Ascending aorta (tissue), 2 donors: ENCODE measurements around the gene IGLON5. TPM values are rescaled to one million over a fixed set of nuclear protein-coding genes. Genes with fewer than 3 reads are reported as not detected.

Experiments
- DNase-seq, 2 donors: peaks; one replicate each; pipeline ENCODE4 v3.0.0-alpha.2; 2019; ENCODE audit warnings: low spot score in 2 of 2
- H3K27ac ChIP-seq, 2 donors: fragments of 200-600 bp; sonication (generic); one replicate each; pipeline ENCODE4 v1.5.1; 2016 to 2017; ENCODE audit warnings: mild to moderate bottlenecking in 1 of 2
- H3K27me3 ChIP-seq: fragments of 200-600 bp; sonication (generic); one replicate; pipeline ENCODE4 v1.5.1; 2017
- H3K36me3 ChIP-seq, 2 donors: fragments of 200-600 bp; sonication (generic); one replicate each; pipeline ENCODE4 v1.5.1; 2016
- H3K4me1 ChIP-seq, 2 donors: fragments of 200-600 bp; sonication (generic); one replicate each; pipeline ENCODE4 v1.5.1; 2016 to 2017; ENCODE audit warnings: mild to moderate bottlenecking in 1 of 2
- H3K4me3 ChIP-seq, 2 donors: fragments of 200-600 bp; sonication (generic); one replicate each; pipeline ENCODE4 v1.5.1; 2016 to 2017; ENCODE audit warnings: mild to moderate bottlenecking in 1 of 2
- H3K9me3 ChIP-seq, 2 donors: fragments of 200-600 bp; sonication (generic); one replicate each; pipeline ENCODE4 v1.5.1; 2016
- CTCF ChIP-seq, 3 experiments: fragments of 200-600 bp in 2 of 3; fragments of 450-650 bp in 1 of 3; sonication (generic) in 2 of 3; IDR thresholded peaks; one replicate each; pipeline ENCODE4 v1.5.1; 2016 to 2019; ENCODE audit warnings: antibody characterized with exemption in 3 of 3, mild to moderate bottlenecking in 1 of 3, moderate library complexity in 1 of 3
- intact Hi-C: fragments of 100-400 bp; cut with DNase I; formaldehyde crosslinking; loops from one replicate; pipeline ENCODE4 v1.15.1; 2023
- total RNA-seq: library from RNA; depleted of rRNA; stranded (reverse); fragments of >200 nt; gene quantifications from one replicate; pipeline ENCODE4 v1.1.0, GENCODE V29; 2016

The IGLON5 gene
- total RNA-seq, 1 donor from 2014 or later: 4.9 TPM

- no peak overlapping the region for H3K4me3 ChIP-seq
- no peak overlapping the region for H3K27ac ChIP-seq
- no peaks in the 10 kb centered on the region for H3K9me3 ChIP-seq
- no peaks in the 10 kb centered on the region for H3K36me3 ChIP-seq
- no peak for TF ChIP-seq CTCF (IDR thresholded peaks at IDR 0.05)
- peaks cover 11 to 13% of the 10 kb centered on the region in 2 donors for H3K4me1 ChIP-seq
- DNase-seq: no peak
- no peaks in the 10 kb centered on the region for H3K27me3 ChIP-seq
- intact Hi-C loops: loop anchor here (10.0 kb wide), 6 partner anchors 234 to 976 kb away; partner anchors contain the start of genes ASPDH, CTU1, JOSD2 and POLD1
Observed at GRCh38 chr19:51361239-51361638, 49.8 kb downstream of the IGLON5 start.

- H3K4me1 ChIP-seq: peaks cover 11 to 17% of the 10 kb centered on the region in 2 donors
- no peak for DNase-seq
- no peaks in the 10 kb centered on the region for H3K36me3 ChIP-seq
- peak overlapping the region in 1 of 2 donors; percentile 83 for H3K27ac ChIP-seq
- H3K4me3 ChIP-seq: peak overlapping the region in 1 of 2 donors; percentile 82
- TF ChIP-seq CTCF (IDR thresholded peaks at IDR 0.05): no peak
- no peaks in the 10 kb centered on the region for H3K9me3 ChIP-seq
- H3K27me3 ChIP-seq: no peaks in the 10 kb centered on the region
- intact Hi-C loops: loop anchor here (5.0 to 10.0 kb wide), 7 partner anchors 230 to 980 kb away; partner anchors contain the start of genes ASPDH, CTU1, JOSD2 and POLD1
Observed at GRCh38 chr19:51364200-51365106, 53.0 kb downstream of the IGLON5 start.

- peak overlapping the region; percentile 79 to 82 for H3K4me3 ChIP-seq
- peaks cover 11 to 17% of the 10 kb centered on the region in 2 donors for H3K4me1 ChIP-seq
- H3K9me3 ChIP-seq: no peaks in the 10 kb centered on the region
- H3K27me3 ChIP-seq: no peaks in the 10 kb centered on the region
- peak overlapping the region; percentile 83 to 94 for H3K27ac ChIP-seq
- intact Hi-C loops: loop anchor here (5.0 to 10.0 kb wide), 7 partner anchors 229 to 981 kb away; partner anchors contain the start of genes ASPDH, CTU1, JOSD2 and POLD1
- no peak for TF ChIP-seq CTCF (IDR thresholded peaks at IDR 0.05)
- no peaks in the 10 kb centered on the region for H3K36me3 ChIP-seq
- DNase-seq: peak in 1 of 2 donors; percentile 74
Observed at GRCh38 chr19:51365211-51365964, 53.9 kb downstream of the IGLON5 start.

- TF ChIP-seq CTCF (IDR thresholded peaks at IDR 0.05): no peak
- Histone ChIP-seq H3K4me1 (peaks cover 11 to 17% of the 10 kb centered on the region in 2 donors), H3K9me3 (no peaks in the 10 kb centered on the region), H3K4me3 (peak within 1 kb of the TSS; percentile 79 to 82), H3K36me3 (no peaks in the 10 kb centered on the region), H3K27ac (peak within 1 kb of the TSS; percentile 83 to 94), H3K27me3 (no peaks in the 10 kb centered on the region)
- no peak for DNase-seq
- intact Hi-C loops: loop anchor here (1.0 to 10.0 kb wide), 8 partner anchors 26 to 981 kb away; partner anchors contain the start of genes ASPDH, CTU1, JOSD2 and POLD1
Observed at GRCh38 chr19:51365965-51366388, 54.5 kb downstream of the IGLON5 start, which contains the start of gene ETFB. Gene ETFB (minus strand): TSS chr19:51366388. CDS start chr19:51366326, 62 bp downstream.
